NCI-H128 (cell line): ENCODE data around the gene DTNBP1.

ENCODE experiments used
- DNase-seq: peaks from one replicate; lab custom pipeline; 2025; ENCODE audit not compliant: unreplicated experiment; lab: John Stamatoyannopoulos, UW

Gene DTNBP1

GRCh38 chr6:15489261-15489962, 173.4 kb downstream of the DTNBP1 start:
- DNase-seq, result no peak

DNA sequence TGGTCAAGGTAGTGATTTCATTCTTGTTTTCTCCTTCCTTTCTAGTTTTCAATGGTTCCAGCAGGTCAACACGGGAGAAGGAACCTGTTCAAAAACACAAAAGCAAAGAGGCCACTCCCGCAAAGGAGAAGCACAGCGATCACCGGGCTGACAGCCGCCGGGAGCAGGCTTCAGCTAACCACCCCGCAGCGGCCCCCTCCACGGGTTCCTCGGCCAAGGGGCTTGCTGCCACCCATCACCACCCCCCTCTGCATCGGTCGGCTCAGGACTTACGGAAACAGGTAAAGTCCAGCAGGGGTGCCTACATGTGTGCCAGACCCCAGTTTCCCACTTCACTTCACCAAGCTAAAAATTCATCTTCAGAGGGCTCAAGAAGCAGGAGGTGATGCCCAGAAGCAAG, 175.6 kb downstream of the DTNBP1 start:
- DNase-seq, result no peak

DNA sequence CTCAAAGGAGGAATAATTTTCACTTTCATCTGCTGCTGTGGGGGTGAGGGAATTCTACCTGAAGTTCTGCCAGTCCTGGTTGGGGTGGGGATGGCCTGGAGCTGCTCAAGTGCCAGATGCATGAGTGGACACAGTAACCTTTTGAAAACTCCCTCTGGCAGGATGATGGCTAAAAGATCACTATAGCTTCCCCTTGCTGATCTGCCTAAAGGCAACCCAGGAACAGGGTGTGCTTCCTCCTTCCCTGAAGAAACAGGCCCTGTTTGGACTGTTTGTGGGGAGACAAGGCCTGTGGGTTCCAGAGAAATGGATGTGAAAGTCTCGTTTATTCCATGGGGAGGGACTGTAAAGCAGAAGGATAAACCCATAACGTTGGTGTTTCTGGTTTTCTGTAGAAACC, 176.9 kb downstream of the DTNBP1 start:
- no peak for DNase-seq

DNA sequence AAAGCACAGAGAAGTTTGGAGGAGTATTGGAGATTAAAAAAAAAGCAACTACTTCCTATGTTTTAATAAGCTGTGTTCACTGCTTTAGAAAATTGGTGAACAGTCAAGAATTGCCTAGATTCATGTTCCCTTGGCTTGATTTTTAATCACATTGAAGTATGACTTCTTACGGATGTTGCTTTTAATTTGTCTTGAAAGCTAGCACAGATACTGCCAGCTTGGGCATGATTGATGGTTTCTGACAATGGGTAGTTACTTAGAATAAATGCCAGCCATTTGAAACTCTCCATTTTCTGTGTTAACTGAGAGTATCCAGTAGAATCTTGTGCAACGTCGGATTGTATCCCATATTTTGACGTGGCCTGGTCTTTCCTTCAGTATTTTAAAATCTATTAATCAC, 178.0 kb downstream of the DTNBP1 start:
- no peak for DNase-seq

DNA sequence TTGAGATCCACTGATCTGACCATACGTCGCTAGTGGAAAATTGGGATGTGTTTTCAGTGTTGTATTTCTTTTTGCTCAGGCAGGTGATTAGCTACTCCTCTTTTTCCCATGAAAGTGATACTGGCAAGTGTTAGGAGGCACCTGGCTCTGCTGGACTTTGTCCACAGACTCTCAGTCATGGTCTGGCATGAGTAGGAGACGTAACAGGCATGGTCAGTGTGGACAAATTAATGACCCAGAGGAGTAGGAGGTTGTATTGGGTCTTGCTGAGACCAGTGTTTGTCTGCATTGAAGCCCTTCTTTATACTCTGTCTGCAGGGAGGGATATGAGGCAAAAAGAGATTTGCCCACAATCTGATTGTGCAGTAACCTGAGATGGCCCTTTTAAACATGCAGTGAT, 178.7 kb downstream of the DTNBP1 start:
- DNase-seq, result no peak

DNA sequence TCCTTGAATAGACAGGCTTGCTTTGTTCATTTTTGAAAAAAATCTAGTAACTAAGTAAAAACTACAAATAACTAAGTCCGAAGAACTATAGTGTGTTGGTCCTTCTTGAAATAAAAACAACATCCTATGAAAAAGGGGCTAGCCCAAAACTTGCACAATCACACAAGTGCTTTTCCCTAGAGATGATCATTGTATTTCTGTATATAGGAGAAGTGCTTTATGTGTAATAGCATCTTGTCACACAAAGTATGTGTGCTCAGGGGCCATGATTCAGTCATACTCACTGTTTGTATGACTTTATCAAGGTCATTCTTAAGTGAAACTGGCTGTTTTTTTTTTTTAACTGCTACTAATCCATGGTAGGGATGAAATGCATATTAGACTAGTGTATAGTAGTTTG, 179.8 kb downstream of the DTNBP1 start:
- DNase-seq, result no peak

- DNase-seq, result no peak
Measured at GRCh38 chr6:15481390-15482291, 181.2 kb downstream of the DTNBP1 start.

GRCh38 chr6:15480525-15480924, 182.3 kb downstream of the DTNBP1 start:
- no peak for DNase-seq

DNA sequence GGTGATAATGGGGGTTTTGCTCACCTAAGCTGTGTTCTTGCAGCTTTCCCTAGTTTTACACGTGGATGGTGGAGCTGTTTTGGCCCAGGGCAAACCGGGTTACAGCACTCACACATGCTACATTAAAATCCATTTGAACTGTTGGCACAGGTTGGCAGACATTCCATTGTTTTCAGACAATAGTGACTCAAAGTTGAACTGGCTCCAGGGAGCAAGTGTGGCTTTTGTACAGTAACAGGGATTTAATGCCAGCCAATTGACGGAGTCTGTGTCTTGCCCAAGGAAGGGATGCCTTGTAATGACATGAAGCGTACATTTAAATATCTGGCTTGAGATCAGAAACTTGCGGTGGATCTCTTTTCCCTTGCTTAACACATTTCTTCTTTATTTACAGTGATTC, 183.1 kb downstream of the DTNBP1 start:
- no peak for DNase-seq

DNA sequence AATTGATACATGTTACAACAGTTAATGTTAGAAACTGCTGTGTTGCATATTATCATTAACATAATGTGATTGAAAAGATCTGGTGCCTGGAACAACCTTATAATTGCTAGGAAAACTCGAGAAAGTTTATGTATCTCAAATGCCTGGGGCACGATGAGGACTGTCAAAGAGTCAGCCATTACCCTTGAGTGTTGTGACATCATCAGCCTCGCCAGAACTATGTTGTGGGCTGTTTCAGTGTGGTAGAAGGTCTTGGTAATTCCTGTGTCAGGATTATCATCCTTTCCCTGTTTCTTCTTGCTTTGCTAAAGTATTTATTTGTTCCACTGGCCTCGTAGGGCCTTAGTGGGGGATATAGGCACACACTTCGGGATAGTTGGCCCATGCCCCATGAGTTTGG, 185.1 kb downstream of the DTNBP1 start:
- DNase-seq, result no peak

GRCh38 chr6:15476631-15477380, 186.0 kb downstream of the DTNBP1 start:
- no peak for DNase-seq

GRCh38 chr6:15475872-15476271, 187.0 kb downstream of the DTNBP1 start:
- DNase-seq, result no peak

- no peak for DNase-seq
Measured at GRCh38 chr6:15475261-15475660, 187.6 kb downstream of the DTNBP1 start.

GRCh38 chr6:15474196-15474595, 188.6 kb downstream of the DTNBP1 start:
- no peak for DNase-seq

- DNase-seq, result no peak
Measured at GRCh38 chr6:15473741-15474161, 189.1 kb downstream of the DTNBP1 start.

- no peak for DNase-seq
Measured at GRCh38 chr6:15473174-15473573, 189.7 kb downstream of the DTNBP1 start.
